NCI-H524 treated with DMSO at 0.1 percent for 48 hours (cell line): ENCODE data around the gene TMEM45A.
"Not testable (repeated sequence)": the region's sequence is repeated elsewhere in the genome, so short reads cannot be mapped to it uniquely, and the experiment has no call there.

Source experiments
- DNase-seq: peaks from one replicate; lab custom pipeline; 2025; lab: John Stamatoyannopoulos, UW

TMEM45A gene, protein sequence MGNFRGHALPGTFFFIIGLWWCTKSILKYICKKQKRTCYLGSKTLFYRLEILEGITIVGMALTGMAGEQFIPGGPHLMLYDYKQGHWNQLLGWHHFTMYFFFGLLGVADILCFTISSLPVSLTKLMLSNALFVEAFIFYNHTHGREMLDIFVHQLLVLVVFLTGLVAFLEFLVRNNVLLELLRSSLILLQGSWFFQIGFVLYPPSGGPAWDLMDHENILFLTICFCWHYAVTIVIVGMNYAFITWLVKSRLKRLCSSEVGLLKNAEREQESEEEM

DNA sequence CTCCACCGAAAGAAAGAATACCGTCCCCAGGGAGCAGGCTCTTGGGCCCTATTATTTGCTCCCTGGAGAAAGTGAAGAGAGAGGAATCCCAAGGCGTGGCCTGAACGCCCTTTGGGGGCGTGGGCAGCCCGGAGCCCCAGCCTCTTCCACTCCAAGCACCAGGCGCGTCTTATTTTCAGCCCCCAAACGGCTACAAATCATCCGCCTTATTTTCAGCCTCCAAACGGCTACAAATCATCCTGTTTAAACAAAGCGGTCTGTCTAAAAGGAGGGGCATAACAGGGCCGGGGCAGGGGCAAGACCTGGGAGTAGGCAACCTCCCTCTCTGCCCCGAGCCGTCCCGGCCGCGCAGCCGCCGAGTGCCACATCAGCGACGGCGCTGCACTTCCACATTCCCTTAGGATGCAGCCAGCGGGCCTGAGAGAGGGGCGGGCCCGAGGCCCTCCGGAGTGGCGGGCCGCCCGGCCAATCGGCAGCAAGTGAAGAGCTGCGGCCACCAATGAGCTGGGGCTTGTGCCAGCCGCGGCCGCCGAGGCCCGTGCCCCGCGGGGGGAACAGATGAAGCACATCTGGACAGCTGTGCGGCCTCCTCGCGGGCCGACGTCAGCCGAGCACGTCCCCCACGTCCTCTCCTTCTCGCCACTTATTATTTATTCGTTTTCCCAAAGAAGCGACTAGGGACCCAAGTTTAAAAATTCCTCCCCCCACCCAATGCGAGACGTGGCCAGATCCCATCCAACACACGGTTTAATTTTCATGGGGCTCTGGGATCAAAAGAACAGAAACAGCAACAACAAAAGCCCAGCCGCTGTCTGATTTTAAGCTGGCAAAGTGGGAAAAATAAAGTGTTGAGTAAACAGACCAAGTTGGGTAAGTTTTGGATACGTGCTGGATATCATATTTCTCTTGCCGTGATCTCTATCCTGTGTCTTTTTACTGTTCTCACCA is at the start of gene TMEM45A:
Gene TMEM45A (plus strand): TSS at position 561 of the 948 bp plus-strand sequence. CDS start 62,593 bp downstream, outside the sequence.
- peak; percentile 80 for DNase-seq

DNA sequence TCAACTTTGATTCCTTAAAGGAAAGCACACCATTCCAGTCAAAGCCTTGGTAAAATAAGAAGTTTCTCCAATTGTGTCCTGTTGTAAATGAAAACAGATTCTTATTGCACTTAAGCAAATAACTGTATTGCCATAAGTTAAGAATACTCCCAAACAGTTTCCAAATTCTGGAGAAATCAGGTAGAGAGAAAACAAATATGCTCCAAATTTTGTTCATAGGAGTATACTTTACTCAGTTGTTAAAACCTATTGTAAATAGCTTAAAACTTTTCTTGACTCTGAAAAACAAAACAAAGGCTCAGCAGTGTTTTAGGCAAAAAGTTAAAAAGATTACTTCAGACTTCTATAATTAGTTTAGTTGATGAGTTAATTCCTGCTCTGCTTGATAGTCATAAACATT is 48.7 kb upstream of the TMEM45A start:
- DNase-seq: no peak

DNA sequence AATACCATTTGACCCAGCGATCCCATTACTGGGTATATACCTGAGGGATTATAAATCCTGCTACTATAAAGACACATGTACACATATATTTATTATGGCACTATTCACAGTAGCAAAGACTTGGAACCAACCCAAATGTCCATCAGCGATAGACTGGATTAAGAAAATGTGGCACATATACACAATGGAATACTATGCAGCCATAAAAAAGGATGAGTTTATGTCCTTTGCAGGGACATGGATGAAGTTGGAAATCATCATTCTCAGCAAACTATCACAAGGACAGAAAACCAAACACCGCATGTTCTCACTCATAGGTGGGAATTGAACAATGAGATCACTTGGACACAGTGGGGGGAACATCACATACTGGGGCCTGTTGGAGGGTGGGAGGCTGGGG is 45.4 kb upstream of the TMEM45A start:
- not testable (repeated sequence) for DNase-seq

DNA sequence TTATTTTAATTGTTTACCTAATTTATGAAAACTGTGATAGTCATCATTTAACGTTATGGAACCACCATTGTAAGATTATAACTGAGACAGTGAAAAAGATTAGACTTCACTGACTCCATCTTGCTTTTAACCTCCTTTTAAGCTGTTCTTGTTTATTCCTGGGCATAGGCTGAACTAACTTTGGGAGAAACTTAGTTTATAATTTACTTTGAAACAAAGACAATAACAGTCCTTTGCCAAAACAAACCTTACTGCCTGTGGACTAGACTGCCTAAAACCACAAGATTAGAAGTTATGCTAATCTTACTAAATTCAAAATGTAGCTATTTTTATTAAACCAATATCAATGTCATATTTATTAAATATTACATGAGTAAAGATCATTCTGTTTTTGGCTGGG is 44.3 kb upstream of the TMEM45A start:
- DNase-seq: no peak

DNA sequence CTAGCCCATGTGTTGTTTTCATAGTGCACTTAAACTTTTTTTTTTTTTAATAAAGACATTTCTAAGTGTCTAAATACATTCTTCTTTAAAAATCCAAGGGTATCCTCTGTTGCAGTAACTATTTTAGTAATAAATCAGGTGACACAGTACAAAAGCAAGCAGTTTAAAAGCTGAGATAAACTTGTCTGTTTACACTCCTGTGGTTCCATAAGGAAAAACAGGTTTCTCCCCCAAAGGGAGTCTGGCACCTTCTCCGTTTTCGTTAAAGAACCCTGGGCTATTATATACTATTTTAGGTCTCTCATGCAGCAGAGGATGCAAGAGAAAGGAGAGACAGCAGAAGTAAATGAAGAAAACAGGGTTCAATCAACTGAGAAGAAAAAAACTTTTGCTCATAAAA is 43.2 kb upstream of the TMEM45A start:
- DNase-seq: no peak

DNA sequence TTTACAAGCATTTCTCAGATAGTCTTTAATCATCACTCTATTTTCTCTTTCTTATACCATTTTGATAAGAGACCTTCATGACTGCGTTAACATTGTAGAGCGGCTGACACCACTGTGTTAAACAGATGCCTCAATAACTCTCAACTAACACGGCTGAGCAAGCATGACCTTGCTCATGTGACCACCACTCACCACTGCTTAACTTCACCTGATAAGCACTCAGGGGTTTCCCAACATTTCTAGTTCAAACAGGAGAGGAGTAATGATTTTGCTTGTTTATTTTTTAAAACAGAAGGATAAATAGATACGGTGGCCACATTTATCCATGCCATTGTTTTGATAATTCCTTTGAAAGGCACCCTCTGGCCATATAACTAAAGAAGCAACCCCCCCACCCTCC is 37.7 kb upstream of the TMEM45A start:
- no peak for DNase-seq

DNA sequence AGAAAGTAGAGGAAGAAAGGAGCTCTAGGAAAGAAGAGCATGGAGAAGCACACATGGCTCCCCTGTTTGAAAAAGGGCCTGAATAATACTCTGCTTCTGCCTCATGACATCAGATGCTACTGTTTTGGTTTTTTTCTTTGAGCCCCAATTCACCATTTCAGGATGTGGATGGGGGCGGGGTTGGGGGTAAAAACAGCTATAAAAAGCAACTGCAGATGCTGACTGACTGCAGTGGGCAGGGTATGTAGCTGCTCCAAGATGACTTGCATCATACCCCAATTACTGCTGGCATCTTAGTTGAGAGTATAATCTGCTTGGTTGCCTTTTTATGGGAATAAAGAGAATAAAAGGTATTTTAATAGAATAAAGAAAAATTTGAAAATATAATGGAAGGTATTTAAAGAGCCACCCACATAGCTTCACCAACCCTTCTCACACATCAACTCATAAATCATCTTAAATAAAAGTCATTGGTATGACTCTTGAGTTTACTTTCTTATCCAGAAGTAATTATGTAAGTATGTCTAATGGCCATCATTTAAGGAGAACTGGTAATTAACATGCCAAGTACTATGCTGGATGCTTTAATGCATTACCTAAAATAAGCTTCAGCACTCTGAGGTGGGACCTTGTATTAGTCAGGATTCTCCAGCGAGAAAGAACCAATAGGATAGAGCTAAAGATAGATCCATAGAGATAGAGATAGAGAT is 36.4 kb upstream of the TMEM45A start:
- DNase-seq: no peak

DNA sequence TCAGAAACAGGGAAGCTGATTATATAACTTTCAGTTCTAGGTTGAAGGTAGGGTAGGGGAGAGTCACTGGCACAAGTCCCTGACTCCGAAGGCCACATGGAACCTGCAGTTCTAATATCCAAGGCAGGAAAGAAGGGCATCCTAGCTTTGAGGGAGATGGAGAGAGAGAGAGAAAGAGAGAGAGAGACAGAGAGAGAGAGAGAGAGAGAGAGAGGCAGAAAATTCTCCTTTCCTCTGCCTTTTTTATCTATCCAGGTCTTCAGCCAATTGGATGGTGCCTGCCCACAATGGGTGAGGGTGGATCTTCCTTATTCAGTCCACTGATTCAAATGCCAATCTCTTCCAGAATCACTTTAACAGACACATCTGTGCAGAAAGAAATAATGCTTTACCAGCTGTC is 35.7 kb upstream of the TMEM45A start:
- DNase-seq: no peak

DNA sequence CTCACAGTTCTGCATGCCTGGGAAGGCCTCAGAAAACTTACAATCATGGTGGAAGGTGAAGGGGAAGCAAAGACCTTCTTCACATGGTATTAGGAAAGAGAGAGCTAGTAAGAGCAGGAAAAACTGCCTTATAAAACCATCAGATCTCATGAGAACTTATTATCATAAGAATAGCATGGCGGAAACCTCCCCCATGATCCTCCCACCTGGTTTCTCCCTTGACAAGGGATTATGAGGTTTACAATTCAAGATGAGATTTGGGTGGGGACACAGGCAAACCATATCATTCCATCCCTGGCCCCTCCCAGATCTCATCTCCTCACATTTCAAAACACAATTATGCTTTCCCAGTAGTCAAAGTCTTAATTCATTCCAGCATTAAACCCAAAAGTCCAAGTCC is 34.6 kb upstream of the TMEM45A start:
- no peak for DNase-seq

DNA sequence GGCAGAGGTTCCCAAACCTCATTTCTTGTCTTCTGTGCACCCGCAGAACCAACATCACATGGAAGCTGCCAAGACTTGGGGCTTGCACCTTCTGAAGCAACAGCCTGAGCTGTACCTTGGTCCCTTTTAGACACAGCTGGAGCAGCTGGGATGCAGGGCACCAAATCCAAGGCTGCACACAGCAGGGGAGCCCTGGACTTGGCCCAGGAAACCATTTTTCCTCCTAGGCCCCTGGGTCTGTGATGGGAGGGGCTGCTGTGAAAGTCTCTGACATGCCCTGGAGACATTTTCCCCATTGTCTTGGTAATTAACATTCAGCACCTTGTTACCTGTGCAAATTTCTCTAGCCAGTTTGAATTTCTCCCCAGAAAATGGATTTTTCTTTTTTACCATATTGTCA is 33.6 kb upstream of the TMEM45A start:
- DNase-seq: no peak

DNA sequence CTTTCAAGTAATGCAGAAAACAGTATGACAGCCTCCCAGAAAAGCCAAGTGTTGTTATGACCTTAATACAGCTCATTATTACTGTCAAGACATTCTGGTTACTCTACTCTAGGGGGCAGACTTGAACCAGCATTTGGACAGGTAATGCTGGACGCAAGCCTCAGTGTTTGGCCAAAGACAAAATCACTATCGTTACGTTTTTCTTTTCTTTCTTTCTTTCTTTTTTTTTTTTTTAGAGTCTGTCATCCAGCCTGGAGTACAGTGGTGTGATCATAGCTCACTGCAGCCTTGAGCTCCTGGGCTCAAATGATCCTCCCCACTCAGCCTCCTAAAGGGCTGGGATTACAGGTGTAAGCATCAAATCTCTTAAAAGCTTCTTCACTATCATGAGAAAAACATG is 29.4 kb upstream of the TMEM45A start:
- no peak for DNase-seq

DNA sequence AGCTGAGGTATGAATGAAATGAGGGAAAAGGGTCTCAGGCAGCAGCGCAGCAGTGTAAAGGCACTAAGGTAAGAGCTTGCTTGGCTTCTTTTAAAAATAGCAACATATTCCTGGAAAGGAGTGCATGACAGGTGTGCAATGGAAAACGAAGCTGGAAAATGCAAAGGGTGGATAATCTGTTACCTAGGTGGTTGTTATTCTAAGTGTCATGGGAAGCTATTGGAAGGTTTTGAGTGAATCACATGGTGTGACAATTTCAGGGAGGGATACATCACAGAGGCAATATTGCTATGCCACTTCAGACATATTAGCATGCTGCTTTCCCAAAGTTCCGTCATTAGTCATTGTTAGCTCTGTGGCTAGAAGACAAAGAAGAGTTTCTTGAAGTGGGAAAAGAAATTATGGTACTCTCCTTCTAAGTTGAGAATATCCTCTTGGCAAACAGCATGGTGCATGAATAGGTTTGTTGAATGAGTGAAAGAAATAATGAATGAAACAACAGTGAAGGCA is 28.7 kb upstream of the TMEM45A start:
- no peak for DNase-seq

DNA sequence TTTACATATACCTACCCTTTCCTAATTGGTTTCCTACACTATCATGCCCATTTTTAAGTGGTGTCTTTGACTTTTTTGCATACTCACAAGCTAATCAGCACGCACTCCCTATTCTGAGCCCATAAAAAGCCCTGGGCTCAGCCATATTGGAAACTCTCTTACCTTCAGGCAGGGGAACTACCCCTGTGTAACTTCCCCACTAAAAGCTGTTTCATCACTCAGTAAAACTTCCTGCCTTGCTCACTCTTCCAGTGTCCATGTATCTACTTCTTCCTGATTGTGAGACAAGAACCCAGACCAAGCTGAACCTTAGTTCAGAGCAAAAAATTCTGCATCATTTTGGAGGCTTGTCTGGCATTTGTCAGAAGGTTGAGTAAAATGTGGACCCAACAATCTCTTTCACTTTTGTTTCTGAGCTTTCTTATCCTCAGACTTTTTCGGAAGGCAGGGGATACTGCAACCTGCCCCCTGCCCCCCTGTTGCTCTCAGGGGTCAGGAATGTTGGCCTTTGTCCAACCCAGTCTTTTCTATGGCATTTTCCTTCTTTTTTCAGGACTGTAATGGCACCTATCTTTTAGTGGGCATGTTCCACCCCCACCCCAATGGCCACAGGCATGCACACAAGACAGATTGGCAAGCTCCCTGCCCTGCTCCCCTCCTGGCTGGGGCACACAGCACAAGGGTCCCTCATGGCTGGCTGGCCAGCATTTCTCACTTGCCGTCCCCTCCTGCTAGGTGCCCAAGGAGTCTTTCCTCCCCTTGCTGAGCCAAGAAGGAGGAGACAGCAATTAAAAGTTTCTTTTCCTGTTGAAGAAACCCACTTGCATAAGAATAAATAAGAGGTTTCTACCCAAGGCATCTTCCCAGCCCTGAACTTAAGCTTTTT is 26.3 kb upstream of the TMEM45A start:
- DNase-seq: no peak

DNA sequence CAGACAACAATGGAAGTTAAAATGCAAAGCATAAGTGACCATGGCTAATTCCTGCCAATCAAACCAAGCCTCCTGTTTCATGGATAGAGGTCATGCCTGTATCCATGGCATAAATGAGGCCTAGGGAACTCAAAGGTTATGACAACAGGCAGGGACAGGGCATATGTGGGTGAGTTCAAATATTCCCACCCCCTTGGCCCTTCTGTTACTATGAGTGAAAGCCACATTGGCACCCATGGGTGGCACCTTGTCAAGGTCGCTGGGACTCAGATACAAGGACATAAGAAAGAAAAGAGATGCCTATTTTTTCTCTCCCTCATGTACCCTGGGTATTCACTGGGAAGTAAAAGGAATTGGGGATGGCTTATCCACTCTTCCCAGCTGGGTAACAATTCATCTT is 25.3 kb upstream of the TMEM45A start:
- DNase-seq: no peak

DNA sequence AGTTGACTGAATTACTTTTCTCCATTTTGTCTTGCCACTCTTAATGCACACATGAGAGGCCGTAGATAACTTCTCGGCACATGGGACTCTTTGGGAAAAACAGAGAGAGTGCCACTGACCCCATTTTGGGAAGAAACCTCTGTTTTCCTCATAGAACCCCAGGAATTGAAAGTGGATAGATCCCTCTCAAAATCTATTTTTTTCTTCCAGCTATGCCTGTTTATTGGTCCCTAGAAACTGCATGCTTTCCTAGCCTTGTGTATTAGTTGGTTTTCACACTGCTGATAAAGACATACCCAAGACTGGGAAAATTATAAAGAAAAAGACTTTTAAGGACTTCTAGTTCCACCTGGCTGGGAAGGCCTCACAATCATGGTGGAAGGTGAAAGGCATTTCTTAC is 23.7 kb upstream of the TMEM45A start:
- DNase-seq: no peak

DNA sequence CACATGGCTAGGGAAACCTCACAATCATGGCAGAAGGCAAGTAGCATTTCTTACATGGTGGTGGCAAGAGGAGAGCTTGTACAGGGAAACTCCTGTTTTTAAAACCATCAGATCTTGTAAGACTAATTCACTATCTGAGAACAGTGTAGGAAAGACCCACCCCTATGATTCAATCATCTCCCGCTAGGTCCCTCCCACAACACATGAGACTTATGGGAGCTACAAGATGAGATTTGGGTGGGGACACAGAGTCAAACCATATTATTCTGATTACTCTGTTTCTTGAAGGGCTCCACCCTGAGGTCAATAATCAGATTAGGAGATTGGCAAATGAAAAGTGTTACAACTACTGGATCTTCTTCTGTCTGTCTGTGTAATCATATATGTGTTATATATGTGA is 21.5 kb upstream of the TMEM45A start:
- DNase-seq: no peak

DNA sequence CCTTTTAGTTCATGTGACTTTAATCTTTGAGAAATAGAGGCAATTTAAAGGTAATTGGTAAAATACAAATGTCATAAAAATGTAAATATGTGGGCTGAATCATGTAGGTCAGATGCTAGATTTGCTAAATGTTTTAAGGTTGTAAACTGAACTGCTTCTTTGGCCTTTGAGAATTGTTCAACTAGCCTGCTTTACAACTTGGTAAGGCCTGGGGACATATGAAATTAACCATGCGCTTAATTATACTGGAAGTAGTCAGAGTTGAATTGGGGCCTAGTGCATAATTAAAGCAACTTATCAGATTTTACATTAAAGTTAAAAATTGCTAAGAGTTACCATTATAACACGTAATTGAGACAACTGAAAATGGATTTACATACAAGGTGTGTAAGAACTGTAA is 21.0 kb upstream of the TMEM45A start:
- no peak for DNase-seq

DNA sequence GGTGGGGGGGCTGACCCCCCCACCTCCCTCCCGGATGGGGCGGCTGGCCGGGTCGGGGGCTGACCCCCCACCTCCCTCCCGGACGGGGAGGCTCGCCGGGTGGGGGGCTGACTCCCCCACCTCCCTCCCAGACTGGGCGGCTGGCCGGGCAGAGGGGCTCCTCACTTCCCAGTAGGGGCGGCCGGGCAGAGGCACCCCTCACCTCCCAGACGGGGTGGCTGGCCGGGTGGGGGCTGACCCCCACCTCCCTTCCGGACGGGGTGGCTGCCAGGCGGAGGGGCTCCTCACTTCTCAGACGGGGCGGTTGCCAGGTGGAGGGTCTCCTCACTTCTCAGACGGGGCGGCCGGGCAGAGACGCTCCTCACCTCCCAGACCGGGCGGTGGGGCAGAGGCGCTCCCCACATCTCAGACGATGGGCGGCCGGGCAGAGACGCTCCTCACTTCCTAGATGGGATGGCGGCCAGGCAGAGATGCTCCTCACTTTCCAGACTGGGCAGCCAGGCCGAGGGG is 14.5 kb upstream of the TMEM45A start:
- DNase-seq: not testable (repeated sequence)

DNA sequence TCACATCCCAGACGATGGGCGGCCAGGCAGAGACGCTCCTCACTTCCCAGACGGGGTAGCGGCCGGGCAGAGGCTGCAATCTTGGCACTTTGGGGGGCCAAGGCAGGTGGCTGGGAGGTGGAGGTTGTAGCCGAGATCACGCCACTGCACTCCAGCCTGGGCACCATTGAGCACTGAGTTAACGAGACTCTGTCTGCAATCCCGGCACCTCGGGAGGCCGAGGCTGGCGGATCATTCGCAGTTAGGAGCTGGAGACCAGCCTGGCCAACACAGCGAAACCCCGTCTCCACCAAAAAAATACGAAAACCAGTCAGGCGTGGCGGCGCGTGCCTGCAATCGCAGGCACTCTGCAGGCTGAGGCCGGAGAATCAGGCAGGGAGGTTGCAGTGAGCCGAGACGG is 13.9 kb upstream of the TMEM45A start:
- not testable (repeated sequence) for DNase-seq

DNA sequence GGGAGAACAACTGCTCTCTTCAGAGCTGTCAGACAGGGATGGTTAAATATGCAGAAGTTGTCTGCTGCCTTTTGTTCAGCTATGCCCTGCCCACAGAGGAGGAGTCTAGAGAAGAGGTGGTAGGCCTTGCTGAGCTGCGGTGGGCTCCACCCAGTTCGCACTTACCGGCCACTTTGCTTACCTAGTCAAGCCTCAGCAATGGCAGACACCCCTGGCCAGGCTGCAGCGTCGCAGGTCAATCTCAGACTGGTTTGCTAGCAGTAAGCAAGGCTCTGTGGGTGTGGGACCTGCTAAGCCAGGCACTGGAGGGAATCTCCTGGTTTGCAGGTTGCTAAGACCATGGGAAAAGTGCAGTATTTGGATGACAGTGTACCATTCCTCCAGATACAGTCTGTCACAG is 12.3 kb upstream of the TMEM45A start:
- no peak for DNase-seq

DNA sequence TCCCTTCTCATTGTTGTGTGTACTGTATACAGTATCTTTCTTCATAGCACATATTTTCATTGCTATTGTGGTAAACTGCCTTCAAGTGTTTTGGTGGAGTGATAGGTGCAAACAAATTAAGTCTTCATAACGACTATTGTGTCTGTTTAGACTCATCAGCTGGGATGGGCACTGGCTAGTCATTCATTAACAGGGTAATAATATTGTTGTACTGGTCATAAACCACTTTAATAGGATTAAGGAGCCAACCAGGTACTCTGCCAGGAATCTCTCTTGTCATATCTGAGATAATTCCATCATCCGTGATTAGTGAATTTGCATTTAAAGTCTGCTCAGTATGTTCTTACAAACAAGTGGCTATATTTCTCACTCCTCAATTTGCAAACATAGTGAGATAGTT is 10.2 kb upstream of the TMEM45A start:
- DNase-seq: peak; percentile 70
